IMR-90 (cell line): ENCODE results near the gene TTI1.

Experiments
- CEBPB ChIP-seq: IDR thresholded peaks from 2 replicates; pipeline ENCODE4 v1.6.1; 2012; ENCODE audit warnings: low read depth, low read length, improper control_type of control experiment
- FOS ChIP-seq: fragments of 150-350 bp; IDR thresholded peaks from 2 replicates; pipeline ENCODE4 v1.6.1; 2016; ENCODE audit warnings: low read depth, low read length
- MAFK ChIP-seq: IDR thresholded peaks from 2 replicates; pipeline ENCODE4 v1.6.1; 2012; ENCODE audit warnings: low read depth, low read length, improper control_type of control experiment
- POLR2A ChIP-seq: IDR thresholded peaks from 2 replicates; pipeline ENCODE4 v1.6.1; 2012; ENCODE audit warnings: mild to moderate bottlenecking, low read depth, low read length
- RAD21 ChIP-seq: IDR thresholded peaks from 2 replicates; pipeline ENCODE4 v1.6.1; 2012; ENCODE audit warnings: low read length, improper control_type of control experiment
- RFX5 ChIP-seq: IDR thresholded peaks from 2 replicates; pipeline ENCODE4 v1.8.0; 2012; ENCODE audit warnings: low read depth, mild to moderate bottlenecking, low read length, moderate library complexity
- TF ChIP-seq, protein P1 (sequence below): fragments of 150-350 bp; IDR thresholded peaks from 2 replicates; pipeline ENCODE4 v1.6.1; 2017; ENCODE audit warnings: mild to moderate bottlenecking, antibody characterized with exemption, low read length, low read depth
- TF ChIP-seq, protein P2 (sequence below): conservative IDR thresholded peaks from 2 replicates; pipeline ENCODE4 v1.5.1; 2012; ENCODE audit warnings: mild to moderate bottlenecking, low read depth, low read length, improper control_type of control experiment

DNA sequence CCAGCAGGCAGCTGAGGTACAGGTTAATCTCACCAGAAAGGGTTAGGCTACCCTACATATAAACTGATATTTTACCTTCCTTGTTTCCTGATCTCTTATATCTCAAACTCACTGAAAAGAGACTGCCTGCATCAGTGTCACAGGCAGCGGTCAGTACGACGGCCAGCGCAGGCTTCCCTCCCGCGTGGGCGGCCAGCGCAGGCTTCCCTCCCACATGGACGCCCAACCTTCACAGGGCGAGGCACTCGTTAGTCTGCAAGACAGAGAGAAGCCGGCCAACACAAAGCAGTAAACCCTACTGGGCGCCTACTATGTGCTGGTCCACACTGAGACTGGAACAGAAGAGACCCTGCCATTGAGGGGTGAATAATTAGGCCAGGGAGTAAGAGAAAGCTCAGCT, 33.0 kb downstream of the TTI1 start:
- TF ChIP-seq FOS (no peak), POLR2A (no peak), CEBPB (no peak), RFX5 (no peak), MAFK (no peak), RAD21 (no peak)
- TF ChIP-seq, protein P1, sequence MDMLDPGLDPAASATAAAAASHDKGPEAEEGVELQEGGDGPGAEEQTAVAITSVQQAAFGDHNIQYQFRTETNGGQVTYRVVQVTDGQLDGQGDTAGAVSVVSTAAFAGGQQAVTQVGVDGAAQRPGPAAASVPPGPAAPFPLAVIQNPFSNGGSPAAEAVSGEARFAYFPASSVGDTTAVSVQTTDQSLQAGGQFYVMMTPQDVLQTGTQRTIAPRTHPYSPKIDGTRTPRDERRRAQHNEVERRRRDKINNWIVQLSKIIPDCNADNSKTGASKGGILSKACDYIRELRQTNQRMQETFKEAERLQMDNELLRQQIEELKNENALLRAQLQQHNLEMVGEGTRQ, result no peak
- TF ChIP-seq, protein P2, sequence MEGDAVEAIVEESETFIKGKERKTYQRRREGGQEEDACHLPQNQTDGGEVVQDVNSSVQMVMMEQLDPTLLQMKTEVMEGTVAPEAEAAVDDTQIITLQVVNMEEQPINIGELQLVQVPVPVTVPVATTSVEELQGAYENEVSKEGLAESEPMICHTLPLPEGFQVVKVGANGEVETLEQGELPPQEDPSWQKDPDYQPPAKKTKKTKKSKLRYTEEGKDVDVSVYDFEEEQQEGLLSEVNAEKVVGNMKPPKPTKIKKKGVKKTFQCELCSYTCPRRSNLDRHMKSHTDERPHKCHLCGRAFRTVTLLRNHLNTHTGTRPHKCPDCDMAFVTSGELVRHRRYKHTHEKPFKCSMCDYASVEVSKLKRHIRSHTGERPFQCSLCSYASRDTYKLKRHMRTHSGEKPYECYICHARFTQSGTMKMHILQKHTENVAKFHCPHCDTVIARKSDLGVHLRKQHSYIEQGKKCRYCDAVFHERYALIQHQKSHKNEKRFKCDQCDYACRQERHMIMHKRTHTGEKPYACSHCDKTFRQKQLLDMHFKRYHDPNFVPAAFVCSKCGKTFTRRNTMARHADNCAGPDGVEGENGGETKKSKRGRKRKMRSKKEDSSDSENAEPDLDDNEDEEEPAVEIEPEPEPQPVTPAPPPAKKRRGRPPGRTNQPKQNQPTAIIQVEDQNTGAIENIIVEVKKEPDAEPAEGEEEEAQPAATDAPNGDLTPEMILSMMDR, result no peak
